Sigmoid colon (tissue), 7 donors: Measurements from ENCODE around the gene ADAM30. TPM values are rescaled to one million over a fixed set of nuclear protein-coding genes. Genes with fewer than 3 reads are reported as not detected.
A peak's percentile ranks its signal among the peaks of the same experiment; 100 is the strongest.

Experiments used
- DNase-seq: peaks from one replicate; pipeline ENCODE4 v3.0.0-alpha.2; 2019
- H3K27ac ChIP-seq, 4 donors: fragments of 200-600 bp; sonication (generic); one replicate each; pipeline ENCODE4 v1.5.1; 2016 to 2019; ENCODE audit warnings: mild to moderate bottlenecking in 1 of 4
- H3K27me3 ChIP-seq, 3 donors: fragments of 200-600 bp; sonication (generic); one replicate each; pipeline ENCODE4 v1.5.1; 2019; ENCODE audit warnings: mild to moderate bottlenecking in 1 of 3
- H3K36me3 ChIP-seq, 4 donors: fragments of 200-600 bp; sonication (generic); one replicate each; pipeline ENCODE4 v1.5.1; 2016 to 2019
- H3K4me1 ChIP-seq, 4 donors: fragments of 200-600 bp; sonication (generic); one replicate each; pipeline ENCODE4 v1.5.1; 2017 to 2019
- H3K4me3 ChIP-seq, 4 donors: fragments of 200-600 bp; sonication (generic); one replicate each; pipeline ENCODE4 v1.5.1; 2017 to 2019; ENCODE audit warnings: mild to moderate bottlenecking in 2 of 4, moderate library complexity in 1 of 4
- H3K9me3 ChIP-seq, 4 donors: fragments of 200-600 bp in 3 of 4; sonication (generic) in 3 of 4; one replicate each; pipeline versions ENCODE4 v1.5.1 to v1.6.1; 2013 to 2019
- EP300 ChIP-seq, 4 donors: sonication (generic); formaldehyde crosslinking; IDR thresholded peaks; one replicate each; pipeline ENCODE4 v1.6.1; 2017; ENCODE audit warnings: antibody characterized with exemption in 4 of 4
- POLR2A ChIP-seq, 2 donors: fragments of 450-650 bp; IDR thresholded peaks; one replicate each; pipeline ENCODE4 v1.6.1; 2016; ENCODE audit warnings: antibody characterized with exemption in 2 of 2, mild to moderate bottlenecking in 2 of 2, moderate library complexity in 2 of 2
- POLR2AphosphoS5 ChIP-seq, 4 donors: sonication (generic); formaldehyde crosslinking; IDR thresholded peaks; one replicate each; pipeline ENCODE4 v1.6.1; 2017; ENCODE audit warnings: antibody characterized with exemption in 4 of 4
- WGBS, 2 donors: extraction: QIAGEN DNeasy Blood & Tissue Kit; methylation state at CpG; one replicate each; pipeline ENCODE4 v1.1.7; 2013; 5-methylcytosine and 5-hydroxymethylcytosine counted together
- intact Hi-C: fragments of 100-400 bp; cut with DNase I; formaldehyde crosslinking; loops from one replicate; pipeline ENCODE4 v1.15.1; 2023
- polyA plus RNA-seq, 3 donors: library from polyadenylated mRNA; stranded (reverse); fragments of 200-250 nt; gene quantifications; one replicate each; pipeline ENCODE4 v1.2.3, GENCODE V29; 2013
- total RNA-seq, 4 donors: library from RNA; depleted of rRNA; stranded (reverse); fragments of >200 nt; gene quantifications; one replicate each; pipeline ENCODE4 v1.1.0, GENCODE V29; 2016
- TF ChIP-seq, protein P1 (sequence below), 4 experiments: fragments of 450-650 bp in 3 of 4; fragments of 200-600 bp in 1 of 4; IDR thresholded peaks; one replicate each; pipeline ENCODE4 v1.5.1; 2016 to 2019; ENCODE audit warnings: antibody characterized with exemption in 4 of 4, mild to moderate bottlenecking in 3 of 4, moderate library complexity in 2 of 4
- donor health status: healthy with polysubstance abuse.
- donor health status: Bipolar disorder and iron deficiency.
- donor health status: healthy.

The ADAM30 gene
- total and polyA plus RNA-seq, 7 donors: not detected

DNA sequence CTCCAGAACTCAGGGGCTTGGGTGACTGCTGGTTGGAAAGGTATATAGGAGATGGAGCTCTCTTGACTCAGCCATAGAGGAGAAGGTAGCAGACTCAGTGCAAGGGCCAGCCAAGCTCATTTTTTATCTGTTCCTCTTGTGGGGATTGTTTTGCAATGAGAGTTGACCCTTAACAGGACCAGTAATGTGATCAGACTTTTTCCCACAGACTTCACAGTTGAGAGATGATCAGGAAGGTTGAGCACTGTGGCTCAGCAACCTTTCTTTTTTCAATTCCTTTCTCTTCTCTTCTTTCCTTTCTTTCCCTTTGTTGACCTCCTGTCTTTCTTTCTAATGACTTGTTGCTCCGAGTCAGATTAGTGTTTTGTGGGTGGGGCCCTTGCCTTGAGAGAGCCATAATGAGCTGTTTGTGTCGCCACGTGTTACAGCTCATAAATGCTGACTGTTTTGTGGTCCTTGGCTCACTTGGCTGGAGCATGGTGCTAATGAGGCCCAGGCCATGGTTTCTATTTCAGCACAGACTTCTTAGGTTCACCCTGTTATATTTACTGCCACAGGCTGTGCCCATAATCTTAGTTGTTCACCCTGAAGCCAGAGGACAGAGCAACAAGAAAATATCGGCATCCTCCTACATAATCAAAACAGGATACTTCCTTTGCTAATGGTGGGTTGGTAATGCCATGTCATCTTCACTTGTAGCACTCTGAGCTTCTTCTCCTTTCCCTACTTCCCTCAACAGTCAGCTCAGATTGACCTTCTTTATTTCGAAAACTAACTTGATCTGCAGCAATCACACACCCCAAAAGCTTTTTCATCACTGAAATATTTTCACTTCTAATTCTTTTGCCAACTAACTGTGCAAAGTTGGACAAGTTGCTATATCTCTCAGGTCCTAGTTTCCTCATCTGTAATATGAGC is 13.9 kb downstream of the ADAM30 start:
- DNase-seq: no peak
- intact Hi-C loops: no loop called here
- Histone ChIP-seq H3K27ac (no peak overlapping the region), H3K4me1 (no peaks in the 10 kb centered on the region), H3K27me3 (no peaks in the 10 kb centered on the region), H3K4me3 (no peak overlapping the region), H3K36me3 (no peaks in the 10 kb centered on the region), H3K9me3 (no peaks in the 10 kb centered on the region)
- 42 to 69% methylated on average over 5 of the region's 5 CpGs for WGBS, 2 donors
- TF ChIP-seq EP300 (IDR thresholded peaks at IDR 0.05) (no peak), POLR2A (IDR thresholded peaks at IDR 0.05) (no peak), POLR2AphosphoS5 (IDR thresholded peaks at IDR 0.05) (no peak)
- TF ChIP-seq, protein P1, sequence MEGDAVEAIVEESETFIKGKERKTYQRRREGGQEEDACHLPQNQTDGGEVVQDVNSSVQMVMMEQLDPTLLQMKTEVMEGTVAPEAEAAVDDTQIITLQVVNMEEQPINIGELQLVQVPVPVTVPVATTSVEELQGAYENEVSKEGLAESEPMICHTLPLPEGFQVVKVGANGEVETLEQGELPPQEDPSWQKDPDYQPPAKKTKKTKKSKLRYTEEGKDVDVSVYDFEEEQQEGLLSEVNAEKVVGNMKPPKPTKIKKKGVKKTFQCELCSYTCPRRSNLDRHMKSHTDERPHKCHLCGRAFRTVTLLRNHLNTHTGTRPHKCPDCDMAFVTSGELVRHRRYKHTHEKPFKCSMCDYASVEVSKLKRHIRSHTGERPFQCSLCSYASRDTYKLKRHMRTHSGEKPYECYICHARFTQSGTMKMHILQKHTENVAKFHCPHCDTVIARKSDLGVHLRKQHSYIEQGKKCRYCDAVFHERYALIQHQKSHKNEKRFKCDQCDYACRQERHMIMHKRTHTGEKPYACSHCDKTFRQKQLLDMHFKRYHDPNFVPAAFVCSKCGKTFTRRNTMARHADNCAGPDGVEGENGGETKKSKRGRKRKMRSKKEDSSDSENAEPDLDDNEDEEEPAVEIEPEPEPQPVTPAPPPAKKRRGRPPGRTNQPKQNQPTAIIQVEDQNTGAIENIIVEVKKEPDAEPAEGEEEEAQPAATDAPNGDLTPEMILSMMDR (IDR thresholded peaks at IDR 0.05): no peak

DNA sequence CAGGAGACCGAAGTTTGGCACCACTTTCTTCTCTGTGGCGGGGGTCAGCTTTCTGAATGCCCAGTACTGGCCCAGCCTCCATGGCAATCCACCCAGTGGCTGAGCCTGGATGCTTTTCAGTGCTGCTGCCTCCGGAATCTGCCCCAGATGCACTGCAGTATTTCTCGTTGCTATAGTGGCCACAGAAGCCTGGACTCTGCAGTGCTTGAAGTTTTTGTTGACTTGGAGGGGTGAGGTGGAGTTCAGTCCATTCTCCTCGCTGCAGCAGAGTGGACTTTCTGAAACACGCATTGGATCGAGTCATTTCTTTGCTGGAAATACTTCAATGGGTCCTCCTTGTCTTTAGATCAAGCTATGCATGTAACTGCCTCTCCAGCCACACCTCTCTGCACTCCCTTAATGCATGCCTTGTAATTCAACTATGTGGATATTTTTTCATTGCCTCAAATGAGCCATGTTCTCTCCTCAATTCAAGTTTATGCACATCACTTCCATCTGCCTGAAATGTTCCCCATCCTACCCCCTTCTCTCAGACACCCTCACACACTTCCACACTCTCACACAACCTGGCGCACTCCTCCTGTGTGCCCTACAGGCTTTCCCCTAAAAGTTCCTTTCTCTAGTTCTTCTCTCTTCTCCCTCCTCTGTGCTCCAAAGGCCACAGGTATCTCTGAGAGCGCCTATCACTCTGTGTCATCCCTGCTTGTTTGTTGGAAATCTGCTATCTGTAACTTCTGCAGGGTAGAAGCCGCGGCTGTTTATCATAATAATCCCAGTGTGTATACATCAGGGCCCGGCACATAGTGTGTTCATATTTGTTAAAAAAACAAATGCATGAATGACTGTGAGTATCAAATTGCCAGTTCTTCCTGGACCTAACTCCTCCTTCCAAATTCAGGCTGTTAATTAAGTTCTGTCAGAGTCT is 16.5 kb downstream of the ADAM30 start:
- 85 to 89% methylated on average over 12 of the region's 12 CpGs for WGBS, 2 donors
- Histone ChIP-seq H3K4me1 (no peaks in the 10 kb centered on the region), H3K27ac (no peak overlapping the region), H3K27me3 (no peaks in the 10 kb centered on the region), H3K36me3 (no peaks in the 10 kb centered on the region), H3K9me3 (no peaks in the 10 kb centered on the region), H3K4me3 (no peak overlapping the region)
- intact Hi-C loops: loop anchor here (5.0 kb wide), 1 partner anchor 68 kb away; no protein-coding TSS in a partner anchor
- DNase-seq: no peak
- TF ChIP-seq EP300 (IDR thresholded peaks at IDR 0.05) (no peak), POLR2A (IDR thresholded peaks at IDR 0.05) (no peak), POLR2AphosphoS5 (IDR thresholded peaks at IDR 0.05) (no peak)
- TF ChIP-seq, protein P1 (IDR thresholded peaks at IDR 0.05): no peak

DNA sequence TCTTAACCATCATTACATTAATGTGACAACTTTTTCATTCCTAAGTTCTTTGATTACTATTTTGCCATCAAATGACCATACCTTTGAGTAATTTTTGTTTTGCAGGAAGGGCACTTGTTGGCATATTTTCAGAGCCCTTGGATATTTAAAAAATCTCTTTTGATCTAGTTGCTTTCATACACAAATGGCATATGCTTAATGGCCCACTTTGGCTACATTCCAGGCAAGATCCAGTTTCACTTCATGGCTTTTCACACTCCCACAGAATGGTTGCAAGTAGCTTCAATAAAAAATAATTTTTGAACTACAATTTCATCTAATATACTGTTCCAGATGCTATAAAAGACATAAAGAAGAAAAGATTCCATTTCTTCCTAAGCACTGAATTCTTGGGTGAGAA is 18.1 kb downstream of the ADAM30 start:
- Histone ChIP-seq H3K4me3 (no peak overlapping the region), H3K9me3 (no peaks in the 10 kb centered on the region), H3K4me1 (peaks cover 0 to 16% (median 12%) of the 10 kb centered on the region in 4 donors), H3K36me3 (no peaks in the 10 kb centered on the region), H3K27me3 (no peaks in the 10 kb centered on the region), H3K27ac (no peak overlapping the region)
- intact Hi-C loops: loop anchor here (5.0 kb wide), 1 partner anchor 69 kb away; no protein-coding TSS in a partner anchor
- TF ChIP-seq EP300 (IDR thresholded peaks at IDR 0.05) (no peak), POLR2AphosphoS5 (IDR thresholded peaks at IDR 0.05) (no peak), POLR2A (IDR thresholded peaks at IDR 0.05) (no peak)
- TF ChIP-seq, protein P1 (IDR thresholded peaks at IDR 0.05): no peak
- DNase-seq: no peak

DNA sequence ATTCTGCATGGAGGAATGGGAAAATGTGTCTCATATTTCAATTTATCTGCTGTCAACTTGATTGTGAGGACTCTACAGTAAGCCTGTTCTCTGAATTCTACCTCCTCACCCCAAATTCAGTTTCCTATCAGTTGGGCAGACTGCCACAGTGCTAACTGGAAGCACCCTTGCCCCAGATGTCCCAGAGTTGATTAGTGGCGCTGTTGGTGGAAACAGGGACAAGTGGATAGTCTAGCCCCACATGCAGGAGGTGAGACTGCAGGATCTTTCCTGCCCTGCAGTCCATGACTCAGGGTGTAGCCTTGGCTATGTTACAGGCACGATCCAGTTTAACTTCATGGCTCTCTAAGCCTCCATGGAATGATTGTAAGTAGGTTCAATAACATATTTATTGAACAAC is 22.1 kb downstream of the ADAM30 start:
- Histone ChIP-seq H3K27me3 (no peaks in the 10 kb centered on the region), H3K4me3 (no peak overlapping the region), H3K4me1 (peaks cover 0 to 37% (median 27%) of the 10 kb centered on the region in 4 donors), H3K9me3 (no peaks in the 10 kb centered on the region), H3K36me3 (no peaks in the 10 kb centered on the region), H3K27ac (peak overlapping the region; percentile 13 to 66 (median 52))
- no peak for DNase-seq
- TF ChIP-seq POLR2A (IDR thresholded peaks at IDR 0.05) (no peak), POLR2AphosphoS5 (IDR thresholded peaks at IDR 0.05) (no peak), EP300 (IDR thresholded peaks at IDR 0.05) (no peak)
- TF ChIP-seq, protein P1 (IDR thresholded peaks at IDR 0.05): no peak
- WGBS, 2 donors: 68 to 87% methylated on average over 2 of the region's 2 CpGs
- intact Hi-C loops: no loop called here
